ENCODE measurements around the gene ZMIZ1. TPM values are rescaled to one million over a fixed set of nuclear protein-coding genes. Genes with fewer than 3 reads are reported as not detected.

Gene ZMIZ1
- polyA plus RNA-seq, 1 donor, result 44.4 TPM

GRCh38 chr10:79053481-79054202, 15.1 kb upstream of the ZMIZ1 start:
- DNase-seq, result no peak

GRCh38 chr10:79054203-79055099, 14.3 kb upstream of the ZMIZ1 start:
- DNase-seq, result no peak

GRCh38 chr10:79055100-79055782, 13.5 kb upstream of the ZMIZ1 start:
- DNase-seq, result no peak

GRCh38 chr10:79055892-79056291, 12.9 kb upstream of the ZMIZ1 start:
- DNase-seq, result no peak

GRCh38 chr10:79056361-79056735, 12.4 kb upstream of the ZMIZ1 start:
- no peak for DNase-seq

GRCh38 chr10:79056736-79057391, 11.9 kb upstream of the ZMIZ1 start:
- DNase-seq, result no peak

- DNase-seq, result no peak
Measured at GRCh38 chr10:79057481-79058275, 11.1 kb upstream of the ZMIZ1 start.

- no peak for DNase-seq
Measured at GRCh38 chr10:79058899-79059841, 9.6 kb upstream of the ZMIZ1 start.

GRCh38 chr10:79059859-79060379, 8.8 kb upstream of the ZMIZ1 start:
- DNase-seq, result no peak

- no peak for DNase-seq
Measured at GRCh38 chr10:79060641-79061255, 8.0 kb upstream of the ZMIZ1 start.

GRCh38 chr10:79061441-79062315, 7.1 kb upstream of the ZMIZ1 start:
- no peak for DNase-seq

GRCh38 chr10:79063071-79063491, 5.7 kb upstream of the ZMIZ1 start:
- DNase-seq, result no peak

- DNase-seq, result no peak
Measured at GRCh38 chr10:79063661-79064492, 4.9 kb upstream of the ZMIZ1 start.

- DNase-seq, result no peak
Measured at GRCh38 chr10:79065091-79065551, 3.6 kb upstream of the ZMIZ1 start.

GRCh38 chr10:79065853-79066252, 2.9 kb upstream of the ZMIZ1 start:
- DNase-seq, result no peak

- no peak for DNase-seq
Measured at GRCh38 chr10:79066411-79067240, 2.1 kb upstream of the ZMIZ1 start.
